HepG2 (cell line): ENCODE measurements around the gene RHBDL3. TPM values are rescaled to one million over a fixed set of nuclear protein-coding genes. Genes with fewer than 3 reads are reported as not detected.
A peak's percentile ranks its signal among the peaks of the same experiment; 100 is the strongest.

ENCODE experiments used
- ELF3 ChIP-seq: IDR thresholded peaks from 2 replicates; pipeline ENCODE4 v1.6.1; 2016; ENCODE audit warnings: missing genetic modification reagents, missing compliant biosample characterization
- HOXA3 ChIP-seq: sonication (generic); formaldehyde crosslinking; IDR thresholded peaks from 2 replicates; pipeline ENCODE4 v1.5.0; 2020; ENCODE audit warnings: missing genetic modification reagents
- IRX3 ChIP-seq: sonication (generic); formaldehyde crosslinking; IDR thresholded peaks from 2 replicates; pipeline ENCODE4 v1.8.1; 2023; ENCODE audit warnings: mild to moderate bottlenecking, low read depth, missing genetic modification reagents, borderline replicate concordance
- MZF1 ChIP-seq: sonication (generic); formaldehyde crosslinking; IDR thresholded peaks from 2 replicates; pipeline ENCODE4 v1.8.1; 2023; ENCODE audit warnings: mild to moderate bottlenecking, missing genetic modification reagents, borderline replicate concordance
- RAD21 ChIP-seq: fragments of 450-650 bp; formaldehyde crosslinking; IDR thresholded peaks from 2 replicates; pipeline ENCODE4 v1.5.0; 2020; ENCODE audit warnings: mild to moderate bottlenecking
- RFX1 ChIP-seq: fragments of 450-650 bp; IDR thresholded peaks from 2 replicates; pipeline ENCODE4 v1.6.1; 2017
- RFXANK ChIP-seq: IDR thresholded peaks from 2 replicates; pipeline ENCODE4 v1.6.1; 2016
- SRSF4 ChIP-seq: fragments of 200-400 bp; formaldehyde crosslinking; IDR thresholded peaks from one replicate; pipeline ENCODE4 v1.6.1; 2018; ENCODE audit warnings: mild to moderate bottlenecking, low read depth, low read length, moderate library complexity; ENCODE audit not compliant: poor library complexity, severe bottlenecking
- ZNF207 ChIP-seq: fragments of 450-650 bp; IDR thresholded peaks from 2 replicates; pipeline ENCODE4 v1.6.1; 2016; ENCODE audit warnings: antibody characterized with exemption, borderline replicate concordance
- ZNF263 ChIP-seq: sonication (generic); formaldehyde crosslinking; IDR thresholded peaks from 2 replicates; pipeline ENCODE4 v1.4.0; 2020; ENCODE audit warnings: missing genetic modification reagents
- ZNF282 ChIP-seq: fragments of 450-650 bp; IDR thresholded peaks from 2 replicates; pipeline ENCODE4 v1.6.1; 2018; ENCODE audit not compliant: partially characterized antibody
- ZNF850 ChIP-seq: sonication (generic); formaldehyde crosslinking; conservative IDR thresholded peaks from 2 replicates; pipeline ENCODE4 v1.9.0; 2021; ENCODE audit warnings: mild to moderate bottlenecking, missing genetic modification reagents
- polyA plus RNA-seq, 8 experiments: library from polyadenylated mRNA; depleted of rRNA in 3 of 8; stranded (reverse) in 7 of 8; unstranded in 1 of 8; fragments of >200 nt; fragmentation: Illumina TruSeq in 4 of 8; extraction: Trizol in 4 of 8; gene quantifications; 2 replicates each; pipeline versions ENCODE4 v1.2.1 to v1.2.3, GENCODE V29; 2011 to 2016; ENCODE audit warnings: low read depth in 4 of 8, missing spikeins in 1 of 8, mixed read lengths in 1 of 8; ENCODE audit not compliant: insufficient read depth in 1 of 8
- total RNA-seq, 5 experiments: library from RNA; depleted of rRNA; stranded (reverse); fragments of >200 nt; fragmentation: Illumina TruSeq; extraction: Trizol; gene quantifications; 2 replicates each; pipeline ENCODE4 v1.2.3, GENCODE V29; 2016; ENCODE audit warnings: low read depth in 1 of 5
- TF ChIP-seq, protein P1 (sequence below): sonication (generic); formaldehyde crosslinking; IDR thresholded peaks from 2 replicates; pipeline ENCODE4 v1.8.1; 2023; ENCODE audit warnings: missing genetic modification reagents, inconsistent platforms, borderline replicate concordance
- TF ChIP-seq, protein P2 (sequence below): IDR thresholded peaks from 2 replicates; pipeline ENCODE4 v1.6.1; 2016; ENCODE audit warnings: mild to moderate bottlenecking, missing biosample characterization, missing genetic modification reagents
- TF ChIP-seq, protein P3 (sequence below): sonication (generic); formaldehyde crosslinking; conservative IDR thresholded peaks from 2 replicates; pipeline ENCODE4 v1.4.0; 2020; ENCODE audit warnings: missing genetic modification reagents
- TF ChIP-seq, protein P4 (sequence below): sonication (generic); formaldehyde crosslinking; IDR thresholded peaks from 2 replicates; pipeline ENCODE4 v1.5.0; 2020; ENCODE audit warnings: mild to moderate bottlenecking, missing genetic modification reagents, moderate library complexity
- TF ChIP-seq, protein P5 (sequence below): sonication (generic); formaldehyde crosslinking; IDR thresholded peaks from 2 replicates; pipeline ENCODE4 v1.5.0; 2020; ENCODE audit warnings: missing genetic modification reagents
- TF ChIP-seq, protein P6 (sequence below): sonication (generic); formaldehyde crosslinking; IDR thresholded peaks from 2 replicates; pipeline ENCODE4 v1.5.0; 2020; ENCODE audit warnings: mild to moderate bottlenecking, missing genetic modification reagents

The RHBDL3 gene
- total and polyA plus RNA-seq, 2 of the 13 experiments (the other 11 are each of a cell fraction or from before 2014, with no cell fraction given), result 0.09 TPM; not detected in 1

DNA sequence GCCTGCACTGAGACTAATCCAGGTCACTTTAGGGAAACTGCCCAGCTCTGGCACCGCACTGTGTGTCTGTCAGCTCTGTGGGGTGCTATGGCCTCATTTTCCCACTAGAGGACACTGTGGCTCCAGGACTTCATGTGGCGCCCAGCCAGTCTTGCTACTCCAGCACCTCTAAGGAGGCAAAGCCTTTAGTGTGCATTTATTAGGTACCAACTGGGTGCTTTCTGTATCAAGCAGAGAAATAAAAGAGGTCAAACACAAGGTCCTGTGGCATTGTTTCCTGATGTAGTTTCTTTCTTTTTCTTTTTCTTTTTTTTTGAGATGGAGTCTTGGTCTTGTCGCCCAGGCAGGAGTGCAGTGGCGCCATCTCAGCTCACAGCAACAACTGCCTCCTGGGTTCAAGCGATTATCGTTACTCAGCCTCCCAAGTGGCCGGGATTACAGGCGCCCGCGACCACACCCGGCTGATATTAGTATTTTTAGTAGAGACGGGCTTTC, 12.5 kb upstream of the RHBDL3 start (continued):
- TF ChIP-seq, protein P1, sequence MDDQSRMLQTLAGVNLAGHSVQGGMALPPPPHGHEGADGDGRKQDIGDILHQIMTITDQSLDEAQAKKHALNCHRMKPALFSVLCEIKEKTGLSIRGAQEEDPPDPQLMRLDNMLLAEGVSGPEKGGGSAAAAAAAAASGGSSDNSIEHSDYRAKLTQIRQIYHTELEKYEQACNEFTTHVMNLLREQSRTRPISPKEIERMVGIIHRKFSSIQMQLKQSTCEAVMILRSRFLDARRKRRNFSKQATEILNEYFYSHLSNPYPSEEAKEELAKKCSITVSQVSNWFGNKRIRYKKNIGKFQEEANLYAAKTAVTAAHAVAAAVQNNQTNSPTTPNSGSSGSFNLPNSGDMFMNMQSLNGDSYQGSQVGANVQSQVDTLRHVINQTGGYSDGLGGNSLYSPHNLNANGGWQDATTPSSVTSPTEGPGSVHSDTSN (CRISPR knock-in tag), result no peak
- 0 out of 2 replicates have a peak, but pooled peaks have one; percentile 38 for TF ChIP-seq ZNF263
- TF ChIP-seq, protein P2, sequence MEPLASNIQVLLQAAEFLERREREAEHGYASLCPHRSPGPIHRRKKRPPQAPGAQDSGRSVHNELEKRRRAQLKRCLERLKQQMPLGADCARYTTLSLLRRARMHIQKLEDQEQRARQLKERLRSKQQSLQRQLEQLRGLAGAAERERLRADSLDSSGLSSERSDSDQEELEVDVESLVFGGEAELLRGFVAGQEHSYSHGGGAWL (CRISPR knock-in tag), result no peak
- TF ChIP-seq IRX3 (CRISPR knock-in tag), result no peak
- no peak for TF ChIP-seq MZF1 (CRISPR knock-in tag)
- TF ChIP-seq RFX1, result no peak
- TF ChIP-seq ELF3, result 0 out of 2 replicates have a peak, but pooled peaks have one; percentile 33
- TF ChIP-seq ZNF282, result no peak
- no peak for TF ChIP-seq ZNF850 (CRISPR knock-in tag)
- peak; percentile 96 for TF ChIP-seq RAD21 (CRISPR knock-in tag)
- TF ChIP-seq RFXANK (CRISPR knock-in tag), result no peak
- TF ChIP-seq HOXA3 (CRISPR knock-in tag), result no peak
- TF ChIP-seq, protein P3, sequence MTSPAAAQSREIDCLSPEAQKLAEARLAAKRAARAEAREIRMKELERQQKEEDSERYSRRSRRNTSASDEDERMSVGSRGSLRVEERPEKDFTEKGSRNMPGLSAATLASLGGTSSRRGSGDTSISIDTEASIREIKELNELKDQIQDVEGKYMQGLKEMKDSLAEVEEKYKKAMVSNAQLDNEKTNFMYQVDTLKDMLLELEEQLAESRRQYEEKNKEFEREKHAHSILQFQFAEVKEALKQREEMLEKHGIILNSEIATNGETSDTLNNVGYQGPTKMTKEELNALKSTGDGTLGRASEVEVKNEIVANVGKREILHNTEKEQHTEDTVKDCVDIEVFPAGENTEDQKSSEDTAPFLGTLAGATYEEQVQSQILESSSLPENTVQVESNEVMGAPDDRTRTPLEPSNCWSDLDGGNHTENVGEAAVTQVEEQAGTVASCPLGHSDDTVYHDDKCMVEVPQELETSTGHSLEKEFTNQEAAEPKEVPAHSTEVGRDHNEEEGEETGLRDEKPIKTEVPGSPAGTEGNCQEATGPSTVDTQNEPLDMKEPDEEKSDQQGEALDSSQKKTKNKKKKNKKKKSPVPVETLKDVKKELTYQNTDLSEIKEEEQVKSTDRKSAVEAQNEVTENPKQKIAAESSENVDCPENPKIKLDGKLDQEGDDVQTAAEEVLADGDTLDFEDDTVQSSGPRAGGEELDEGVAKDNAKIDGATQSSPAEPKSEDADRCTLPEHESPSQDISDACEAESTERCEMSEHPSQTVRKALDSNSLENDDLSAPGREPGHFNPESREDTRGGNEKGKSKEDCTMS (CRISPR knock-in tag), result no peak
- TF ChIP-seq SRSF4, result no peak
- TF ChIP-seq, protein P4, sequence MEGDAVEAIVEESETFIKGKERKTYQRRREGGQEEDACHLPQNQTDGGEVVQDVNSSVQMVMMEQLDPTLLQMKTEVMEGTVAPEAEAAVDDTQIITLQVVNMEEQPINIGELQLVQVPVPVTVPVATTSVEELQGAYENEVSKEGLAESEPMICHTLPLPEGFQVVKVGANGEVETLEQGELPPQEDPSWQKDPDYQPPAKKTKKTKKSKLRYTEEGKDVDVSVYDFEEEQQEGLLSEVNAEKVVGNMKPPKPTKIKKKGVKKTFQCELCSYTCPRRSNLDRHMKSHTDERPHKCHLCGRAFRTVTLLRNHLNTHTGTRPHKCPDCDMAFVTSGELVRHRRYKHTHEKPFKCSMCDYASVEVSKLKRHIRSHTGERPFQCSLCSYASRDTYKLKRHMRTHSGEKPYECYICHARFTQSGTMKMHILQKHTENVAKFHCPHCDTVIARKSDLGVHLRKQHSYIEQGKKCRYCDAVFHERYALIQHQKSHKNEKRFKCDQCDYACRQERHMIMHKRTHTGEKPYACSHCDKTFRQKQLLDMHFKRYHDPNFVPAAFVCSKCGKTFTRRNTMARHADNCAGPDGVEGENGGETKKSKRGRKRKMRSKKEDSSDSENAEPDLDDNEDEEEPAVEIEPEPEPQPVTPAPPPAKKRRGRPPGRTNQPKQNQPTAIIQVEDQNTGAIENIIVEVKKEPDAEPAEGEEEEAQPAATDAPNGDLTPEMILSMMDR (CRISPR knock-in tag), result peak; percentile 97
- no peak for TF ChIP-seq ZNF207
- TF ChIP-seq, protein P5, sequence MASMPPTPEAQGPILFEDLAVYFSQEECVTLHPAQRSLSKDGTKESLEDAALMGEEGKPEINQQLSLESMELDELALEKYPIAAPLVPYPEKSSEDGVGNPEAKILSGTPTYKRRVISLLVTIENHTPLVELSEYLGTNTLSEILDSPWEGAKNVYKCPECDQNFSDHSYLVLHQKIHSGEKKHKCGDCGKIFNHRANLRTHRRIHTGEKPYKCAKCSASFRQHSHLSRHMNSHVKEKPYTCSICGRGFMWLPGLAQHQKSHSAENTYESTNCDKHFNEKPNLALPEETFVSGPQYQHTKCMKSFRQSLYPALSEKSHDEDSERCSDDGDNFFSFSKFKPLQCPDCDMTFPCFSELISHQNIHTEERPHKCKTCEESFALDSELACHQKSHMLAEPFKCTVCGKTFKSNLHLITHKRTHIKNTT (CRISPR knock-in tag), result no peak
- TF ChIP-seq, protein P6, sequence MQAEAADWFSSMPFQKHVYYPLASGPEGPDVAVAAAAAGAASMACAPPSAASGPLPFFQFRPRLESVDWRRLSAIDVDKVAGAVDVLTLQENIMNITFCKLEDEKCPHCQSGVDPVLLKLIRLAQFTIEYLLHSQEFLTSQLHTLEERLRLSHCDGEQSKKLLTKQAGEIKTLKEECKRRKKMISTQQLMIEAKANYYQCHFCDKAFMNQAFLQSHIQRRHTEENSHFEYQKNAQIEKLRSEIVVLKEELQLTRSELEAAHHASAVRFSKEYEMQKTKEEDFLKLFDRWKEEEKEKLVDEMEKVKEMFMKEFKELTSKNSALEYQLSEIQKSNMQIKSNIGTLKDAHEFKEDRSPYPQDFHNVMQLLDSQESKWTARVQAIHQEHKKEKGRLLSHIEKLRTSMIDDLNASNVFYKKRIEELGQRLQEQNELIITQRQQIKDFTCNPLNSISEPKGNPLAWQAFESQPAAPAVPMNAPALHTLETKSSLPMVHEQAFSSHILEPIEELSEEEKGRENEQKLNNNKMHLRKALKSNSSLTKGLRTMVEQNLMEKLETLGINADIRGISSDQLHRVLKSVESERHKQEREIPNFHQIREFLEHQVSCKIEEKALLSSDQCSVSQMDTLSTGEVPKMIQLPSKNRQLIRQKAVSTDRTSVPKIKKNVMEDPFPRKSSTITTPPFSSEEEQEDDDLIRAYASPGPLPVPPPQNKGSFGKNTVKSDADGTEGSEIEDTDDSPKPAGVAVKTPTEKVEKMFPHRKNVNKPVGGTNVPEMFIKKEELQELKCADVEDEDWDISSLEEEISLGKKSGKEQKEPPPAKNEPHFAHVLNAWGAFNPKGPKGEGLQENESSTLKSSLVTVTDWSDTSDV, result no peak
